ENCODE results near the gene SHROOM1. TPM values are rescaled to one million over a fixed set of nuclear protein-coding genes. Genes with fewer than 3 reads are reported as not detected.

Gene SHROOM1
- total RNA-seq, 1 experiment from 2014 or later: 0.54 TPM

- Histone ChIP-seq H3K36me3 (ENCODE audit: insufficient read depth, low read length, poor library complexity, severe bottlenecking) (no peaks in the 10 kb centered on the region), H3K27me3 (replicated peaks; ENCODE audit: insufficient read depth, low read depth, low read length, poor library complexity) (no peaks in the 10 kb centered on the region), H3K4me1 (ENCODE audit: insufficient read depth, low read length, poor library complexity, severe bottlenecking) (peaks cover 6% of the 10 kb centered on the region), H3K4me3 (ENCODE audit: low read depth, low read length, poor library complexity, severe bottlenecking) (peak within 1 kb of the TSS; percentile 74), H3K27ac (ENCODE audit: low read depth, low read length, poor library complexity, severe bottlenecking) (peak within 1 kb of the TSS; percentile 50), H3K9me3 (ENCODE audit: low read depth, low read length, poor library complexity, severe bottlenecking) (no peaks in the 10 kb centered on the region)
- DNase-seq (ENCODE audit: low spot score): peak; percentile 43
- intact Hi-C loops (cut with micrococcal nuclease; ENCODE audit: unreplicated experiment): no loop called here
- ChIA-PET POLR2A (ENCODE audit: low non-redundant PET) (no interaction called here), CTCF (no interaction called here)
- TF ChIP-seq EZH2 (IDR thresholded peaks at IDR 0.05; ENCODE audit: borderline replicate concordance, low read depth, low read length, poor library complexity, severe bottlenecking) (no peak), CTCF (conservative IDR thresholded peaks at IDR 0.05; ENCODE audit: low read depth, low read length) (no peak)
- BruUV-seq (replicated peaks): no TSS peak
These were observed 53.0 kb downstream of the SHROOM1 start, which contains the start of gene SEPTIN8 for GRCh38 chr5:132777209-132778069. TSS of gene SEPTIN8 (minus strand) at chr5:132777239. CDS start at chr5:132777137, 102 bp downstream.

- CTCF ChIA-PET: no interaction called here
- Histone ChIP-seq H3K4me3 (ENCODE audit: low read depth, low read length, poor library complexity, severe bottlenecking) (peak overlapping the region; percentile 74), H3K9me3 (ENCODE audit: low read depth, low read length, poor library complexity, severe bottlenecking) (no peaks in the 10 kb centered on the region), H3K27ac (ENCODE audit: low read depth, low read length, poor library complexity, severe bottlenecking) (peak overlapping the region; percentile 50), H3K4me1 (ENCODE audit: insufficient read depth, low read length, poor library complexity, severe bottlenecking) (peaks cover 6% of the 10 kb centered on the region), H3K36me3 (ENCODE audit: insufficient read depth, low read length, poor library complexity, severe bottlenecking) (no peaks in the 10 kb centered on the region), H3K27me3 (replicated peaks; ENCODE audit: insufficient read depth, low read depth, low read length, poor library complexity) (no peaks in the 10 kb centered on the region)
- TF ChIP-seq EZH2 (IDR thresholded peaks at IDR 0.05; ENCODE audit: borderline replicate concordance, low read depth, low read length, poor library complexity, severe bottlenecking) (no peak), CTCF (conservative IDR thresholded peaks at IDR 0.05; ENCODE audit: low read depth, low read length) (no peak)
- POLR2A ChIA-PET (ENCODE audit: low non-redundant PET): no interaction called here
- no peak for DNase-seq (ENCODE audit: low spot score)
- BruUV-seq (replicated peaks): no TSS peak
- intact Hi-C loops (cut with micrococcal nuclease; ENCODE audit: unreplicated experiment): no loop called here
These were observed 53.6 kb downstream of the SHROOM1 start for GRCh38 chr5:132776938-132777208.

DNA sequence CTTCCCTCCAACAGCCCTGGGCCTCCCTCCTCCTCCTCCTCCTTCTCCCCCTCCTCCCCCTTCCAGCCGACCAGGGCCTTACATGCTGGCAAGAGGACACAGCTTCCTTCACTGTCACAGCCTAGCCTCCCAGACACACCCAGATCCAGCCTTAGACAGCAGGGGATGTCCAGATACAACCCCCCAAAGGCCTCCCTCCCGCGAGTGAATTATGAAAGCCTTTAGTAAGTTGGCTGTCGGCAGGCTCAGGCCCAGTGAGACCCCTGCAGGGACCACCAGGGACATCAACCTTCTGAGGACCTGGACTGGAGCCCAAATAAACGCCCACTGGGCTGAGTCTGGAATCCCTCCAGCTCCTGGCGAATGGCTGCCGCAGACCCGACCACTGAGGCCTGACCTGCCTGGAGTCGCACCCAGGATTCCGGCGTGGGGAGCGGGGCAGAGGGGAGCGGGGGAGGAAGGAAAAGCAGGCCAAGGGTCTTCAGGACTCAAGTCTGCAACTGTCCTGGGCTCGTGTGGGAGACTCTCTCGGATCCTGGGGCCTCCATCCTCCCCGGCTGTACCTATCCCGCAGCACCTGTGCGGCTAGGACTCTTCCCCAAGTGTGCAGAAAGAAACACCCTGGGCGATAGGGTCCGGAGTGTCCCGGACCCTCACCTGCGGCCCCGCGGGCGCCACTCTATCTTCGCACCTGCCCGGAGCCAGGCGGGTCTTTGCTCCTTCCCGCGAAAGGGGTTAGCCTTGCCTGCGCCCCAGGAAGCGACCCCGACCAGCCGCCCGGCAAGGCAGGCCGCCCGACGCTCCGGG is 54.1 kb downstream of the SHROOM1 start:
- H3K36me3 ChIP-seq (ENCODE audit: insufficient read depth, low read length, poor library complexity, severe bottlenecking): no peaks in the 10 kb centered on the region
- BruUV-seq (replicated peaks): no TSS peak
- H3K27ac ChIP-seq (ENCODE audit: low read depth, low read length, poor library complexity, severe bottlenecking): peak overlapping the region; percentile 50
- peak; percentile 50 for DNase-seq (ENCODE audit: low spot score)
- TF ChIP-seq EZH2 (IDR thresholded peaks at IDR 0.05; ENCODE audit: borderline replicate concordance, low read depth, low read length, poor library complexity, severe bottlenecking) (no peak), CTCF (conservative IDR thresholded peaks at IDR 0.05; ENCODE audit: low read depth, low read length) (no peak)
- POLR2A ChIA-PET (ENCODE audit: low non-redundant PET): no interaction called here
- CTCF ChIA-PET: no interaction called here
- H3K9me3 ChIP-seq (ENCODE audit: low read depth, low read length, poor library complexity, severe bottlenecking): no peaks in the 10 kb centered on the region
- peaks cover 6% of the 10 kb centered on the region for H3K4me1 ChIP-seq (ENCODE audit: insufficient read depth, low read length, poor library complexity, severe bottlenecking)
- intact Hi-C loops (cut with micrococcal nuclease; ENCODE audit: unreplicated experiment): no loop called here
- H3K4me3 ChIP-seq (ENCODE audit: low read depth, low read length, poor library complexity, severe bottlenecking): peak overlapping the region; percentile 74
- H3K27me3 ChIP-seq (replicated peaks; ENCODE audit: insufficient read depth, low read depth, low read length, poor library complexity): no peaks in the 10 kb centered on the region
